ENCODE data around the gene COIL. TPM values are rescaled to one million over a fixed set of nuclear protein-coding genes. Genes with fewer than 3 reads are reported as not detected.

COIL gene
- total and polyA plus RNA-seq, 9 of the 15 experiments (the other 6 are each of a cell fraction or from before 2014, with no cell fraction given): 23.9 to 41.3 (median 28.7) TPM

DNA sequence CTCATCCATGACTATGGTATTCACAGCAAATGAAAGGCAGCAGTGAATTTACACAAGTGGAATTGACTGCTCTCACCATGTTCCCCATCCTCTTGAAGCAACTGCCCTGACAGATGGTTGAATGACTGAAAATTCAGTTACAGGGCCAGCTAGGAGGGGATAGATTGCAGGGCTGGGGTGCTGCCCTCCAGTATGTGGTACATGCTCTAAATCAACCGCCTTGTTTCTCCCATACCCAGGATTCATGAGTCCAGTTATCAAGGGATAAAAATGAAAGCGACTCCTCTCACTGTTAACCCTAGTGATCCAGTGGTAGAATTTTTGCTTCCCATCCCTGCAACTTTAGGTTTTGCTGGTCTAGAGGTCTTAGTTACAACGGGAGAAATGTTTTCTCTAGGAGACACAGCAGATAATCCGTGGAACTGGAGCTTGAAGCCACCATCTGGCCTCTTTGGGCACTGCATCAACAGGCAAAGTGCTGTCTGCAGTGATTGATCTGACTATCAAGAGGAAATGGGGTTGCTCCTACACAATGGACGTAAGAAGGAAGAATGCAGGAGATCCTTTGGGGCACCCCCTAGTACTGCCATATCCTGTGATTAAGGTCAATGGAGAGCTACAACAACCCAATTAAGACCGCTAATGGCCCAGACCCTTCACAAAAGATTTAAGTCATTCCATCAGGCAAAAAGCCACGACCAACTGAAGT is 49.0 kb upstream of the COIL start (continued):
- TF ChIP-seq, protein P1, sequence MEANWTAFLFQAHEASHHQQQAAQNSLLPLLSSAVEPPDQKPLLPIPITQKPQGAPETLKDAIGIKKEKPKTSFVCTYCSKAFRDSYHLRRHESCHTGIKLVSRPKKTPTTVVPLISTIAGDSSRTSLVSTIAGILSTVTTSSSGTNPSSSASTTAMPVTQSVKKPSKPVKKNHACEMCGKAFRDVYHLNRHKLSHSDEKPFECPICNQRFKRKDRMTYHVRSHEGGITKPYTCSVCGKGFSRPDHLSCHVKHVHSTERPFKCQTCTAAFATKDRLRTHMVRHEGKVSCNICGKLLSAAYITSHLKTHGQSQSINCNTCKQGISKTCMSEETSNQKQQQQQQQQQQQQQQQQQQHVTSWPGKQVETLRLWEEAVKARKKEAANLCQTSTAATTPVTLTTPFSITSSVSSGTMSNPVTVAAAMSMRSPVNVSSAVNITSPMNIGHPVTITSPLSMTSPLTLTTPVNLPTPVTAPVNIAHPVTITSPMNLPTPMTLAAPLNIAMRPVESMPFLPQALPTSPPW (CRISPR knock-in tag; IDR thresholded peaks at IDR 0.05): no peak
- TF ChIP-seq ZNF384 (IDR thresholded peaks at IDR 0.05; ENCODE audit: low read depth, low read length) (no peak), MAX (CRISPR knock-in tag; IDR thresholded peaks at IDR 0.05) (no peak), PKNOX1 (IDR thresholded peaks at IDR 0.05) (peak; percentile 64), THRA (IDR thresholded peaks at IDR 0.05) (no peak), NELFE (IDR thresholded peaks at IDR 0.05; ENCODE audit: insufficient read depth, insufficient read length) (no peak), TBL1XR1 (IDR thresholded peaks at IDR 0.05; ENCODE audit: low read length in 2 of 2) (no peak), ZNF79 (CRISPR knock-in tag; IDR thresholded peaks at IDR 0.05; ENCODE audit: low read depth) (no peak), ESRRA (IDR thresholded peaks at IDR 0.05; ENCODE audit: borderline replicate concordance, low read depth) (no peak), NR0B1 (IDR thresholded peaks at IDR 0.05; ENCODE audit: partially characterized antibody) (no peak), ZKSCAN3 (CRISPR knock-in tag; IDR thresholded peaks at IDR 0.05) (no peak), POLR2A (conservative IDR thresholded peaks at IDR 0.05) (no peak), MCM7 (IDR thresholded peaks at IDR 0.05) (no peak), SRF (CRISPR knock-in tag; IDR thresholded peaks at IDR 0.05) (no peak), UBTF (IDR thresholded peaks at IDR 0.05; ENCODE audit: borderline replicate concordance in 1 of 2, low read depth in 2 of 2, low read length in 2 of 2) (0 out of 4 replicates have a peak, but pooled peaks of 1 of the 2 experiments have one; percentile 22), NFYB (IDR thresholded peaks at IDR 0.05; ENCODE audit: extremely low read depth, insufficient read length) (no peak)
- TF ChIP-seq, protein P2, sequence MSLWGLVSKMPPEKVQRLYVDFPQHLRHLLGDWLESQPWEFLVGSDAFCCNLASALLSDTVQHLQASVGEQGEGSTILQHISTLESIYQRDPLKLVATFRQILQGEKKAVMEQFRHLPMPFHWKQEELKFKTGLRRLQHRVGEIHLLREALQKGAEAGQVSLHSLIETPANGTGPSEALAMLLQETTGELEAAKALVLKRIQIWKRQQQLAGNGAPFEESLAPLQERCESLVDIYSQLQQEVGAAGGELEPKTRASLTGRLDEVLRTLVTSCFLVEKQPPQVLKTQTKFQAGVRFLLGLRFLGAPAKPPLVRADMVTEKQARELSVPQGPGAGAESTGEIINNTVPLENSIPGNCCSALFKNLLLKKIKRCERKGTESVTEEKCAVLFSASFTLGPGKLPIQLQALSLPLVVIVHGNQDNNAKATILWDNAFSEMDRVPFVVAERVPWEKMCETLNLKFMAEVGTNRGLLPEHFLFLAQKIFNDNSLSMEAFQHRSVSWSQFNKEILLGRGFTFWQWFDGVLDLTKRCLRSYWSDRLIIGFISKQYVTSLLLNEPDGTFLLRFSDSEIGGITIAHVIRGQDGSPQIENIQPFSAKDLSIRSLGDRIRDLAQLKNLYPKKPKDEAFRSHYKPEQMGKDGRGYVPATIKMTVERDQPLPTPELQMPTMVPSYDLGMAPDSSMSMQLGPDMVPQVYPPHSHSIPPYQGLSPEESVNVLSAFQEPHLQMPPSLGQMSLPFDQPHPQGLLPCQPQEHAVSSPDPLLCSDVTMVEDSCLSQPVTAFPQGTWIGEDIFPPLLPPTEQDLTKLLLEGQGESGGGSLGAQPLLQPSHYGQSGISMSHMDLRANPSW (CRISPR knock-in tag; IDR thresholded peaks at IDR 0.05): no peak
